Stimulated activated CD8-positive, alpha-beta memory T cell treated with anti-CD3 and anti-CD28 coated beads, Interleukin-12 subunit alpha, Interleukin-12 subunit beta, amount 100 ng/mL, for 4 hours (primary cell): ENCODE measurements around the gene PGD.
A peak's percentile ranks its signal among the peaks of the same experiment; 100 is the strongest.
"Not testable (repeated sequence)": the region's sequence is repeated elsewhere in the genome, so short reads cannot be mapped to it uniquely, and the experiment has no call there.

ENCODE experiments used
- DNase-seq: peaks from one replicate; pipeline ENCODE4 v3.0.0-alpha.2; 2020; ENCODE audit warnings: low read depth

The PGD gene

GRCh38 chr1:10398734-10399443, at the start of gene PGD:
TSS of gene PGD (plus strand) at chr1:10399064. CDS start at chr1:10399118, 54 bp downstream.
- peak; percentile 95 for DNase-seq

GRCh38 chr1:10353282-10353681, 45.6 kb upstream of the PGD start:
- DNase-seq: no peak

DNA sequence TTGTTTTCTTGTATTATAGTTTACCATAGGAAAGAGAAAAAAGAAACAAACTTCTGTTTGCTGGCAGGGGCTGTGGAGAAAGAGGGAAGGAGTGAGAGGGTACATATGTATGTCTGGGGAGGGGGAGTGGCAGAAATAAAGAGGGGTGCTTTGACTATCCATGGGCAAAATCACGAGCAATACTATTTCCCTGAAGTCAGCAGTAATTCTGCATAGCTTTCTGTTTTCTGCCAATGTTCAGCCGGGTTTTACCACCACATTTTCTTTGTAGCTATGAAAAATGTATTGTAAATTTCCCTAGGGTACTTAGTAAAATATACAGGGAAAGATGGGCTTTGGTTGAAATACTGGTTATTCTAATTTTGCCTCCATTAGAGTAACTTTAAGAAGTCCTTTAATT, 45.2 kb upstream of the PGD start:
- DNase-seq: no peak

DNA sequence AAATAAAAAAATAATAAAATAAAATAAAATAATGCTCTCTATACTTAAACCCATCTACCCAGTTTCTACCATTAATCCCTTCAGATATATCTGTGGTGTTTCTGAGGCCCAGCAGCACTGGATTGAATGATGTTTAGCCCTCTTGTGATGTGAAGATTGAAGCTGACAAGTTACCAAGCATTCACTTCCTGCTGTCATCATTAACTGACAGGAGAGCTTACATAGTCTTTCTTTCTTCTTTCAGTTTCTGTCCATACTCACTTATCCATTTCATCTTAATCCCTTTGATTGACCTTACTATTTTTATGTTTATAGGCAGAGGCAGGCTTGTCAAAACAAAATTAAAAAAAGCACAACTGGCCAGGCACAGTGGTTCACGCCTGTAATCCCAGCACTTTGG, 38.8 kb upstream of the PGD start:
- DNase-seq: no peak

- DNase-seq: no peak
Observed at GRCh38 chr1:10361515-10361914, 37.3 kb upstream of the PGD start.

GRCh38 chr1:10368194-10368593, 30.7 kb upstream of the PGD start:
- DNase-seq: no peak

GRCh38 chr1:10374442-10374860, 24.4 kb upstream of the PGD start:
- no peak for DNase-seq

- DNase-seq: not testable (repeated sequence)
Observed at GRCh38 chr1:10377365-10378029, 21.4 kb upstream of the PGD start.

DNA sequence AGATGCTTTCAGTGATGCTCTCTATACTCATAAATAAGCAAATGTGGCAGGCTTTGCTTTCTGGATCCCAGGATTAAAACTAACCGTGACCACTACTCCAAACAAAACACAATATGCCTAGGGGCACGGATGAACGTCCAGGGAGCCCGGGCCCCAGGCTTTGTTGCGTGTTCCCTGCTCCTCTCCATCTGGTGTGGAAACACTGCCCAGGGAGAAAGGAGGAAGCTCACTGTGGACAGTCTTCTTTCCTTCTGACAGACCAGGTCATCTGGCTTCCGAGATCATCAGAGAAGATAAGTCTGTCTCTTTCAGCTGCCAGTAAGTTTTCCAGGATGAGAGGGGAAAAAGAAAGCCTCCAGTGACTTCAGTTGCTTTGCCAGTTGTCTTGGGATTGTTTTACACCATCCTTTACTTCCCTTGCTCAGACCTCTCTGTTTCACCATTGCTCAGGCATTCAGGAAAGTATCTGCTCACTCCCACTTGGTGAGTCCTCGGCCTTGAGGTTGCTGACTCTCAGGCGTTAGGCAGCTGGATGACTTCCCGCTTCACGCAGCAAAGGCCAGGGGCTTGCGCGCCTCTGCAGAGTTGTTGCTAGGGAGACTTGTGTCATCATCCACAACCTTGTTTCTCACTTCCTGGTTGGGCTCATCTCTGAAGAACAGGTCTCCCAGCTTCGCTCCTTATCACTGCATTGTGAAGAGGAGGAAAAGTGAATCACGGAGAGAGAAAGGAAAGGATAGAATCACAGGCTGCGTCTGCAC, 20.6 kb upstream of the PGD start:
- DNase-seq: no peak

DNA sequence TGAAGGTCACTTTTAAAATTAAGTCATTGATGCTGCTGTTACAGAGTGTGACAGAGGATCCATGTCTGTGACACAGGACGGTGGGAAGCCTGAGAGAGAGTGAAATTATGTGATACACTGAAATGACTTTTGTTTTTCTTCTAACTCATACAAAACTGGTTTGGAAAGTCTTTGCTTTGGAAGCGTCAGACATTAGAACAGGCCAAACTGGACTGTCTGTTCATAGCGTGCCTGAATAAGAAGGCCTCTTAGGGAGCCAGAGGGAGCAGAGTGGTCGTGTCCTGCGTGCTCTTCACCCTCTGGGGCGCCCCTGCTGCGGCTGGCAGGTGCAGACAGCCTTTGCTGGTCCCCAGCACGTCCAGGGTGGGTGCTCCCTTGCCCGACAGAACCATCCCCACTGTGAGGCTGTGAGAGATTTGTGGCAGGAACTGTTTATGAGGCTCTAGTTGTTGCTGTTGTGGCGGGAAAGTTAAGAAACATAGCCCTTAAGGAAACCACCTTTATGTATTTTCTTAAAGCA, 19.7 kb upstream of the PGD start:
- DNase-seq: no peak

DNA sequence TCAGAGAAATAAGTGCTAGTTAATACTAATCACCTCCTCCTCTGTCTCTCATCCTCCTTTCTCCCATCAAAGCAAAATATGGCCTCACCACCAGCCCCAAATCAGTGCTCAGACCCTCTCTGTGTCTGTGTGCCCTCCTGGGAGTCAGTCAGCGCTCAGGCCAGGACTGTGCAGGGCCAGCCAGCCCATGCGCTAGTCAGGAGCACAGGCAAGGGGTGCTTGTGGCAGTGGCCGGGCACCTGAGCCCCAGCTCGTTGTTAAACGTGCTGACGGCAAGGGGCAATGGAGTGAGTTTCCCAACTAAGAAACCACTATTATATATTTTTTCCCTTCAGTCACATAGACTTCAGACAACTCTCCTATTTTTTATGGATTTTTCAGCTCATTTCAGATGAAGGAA, 19.2 kb upstream of the PGD start:
- DNase-seq: no peak

DNA sequence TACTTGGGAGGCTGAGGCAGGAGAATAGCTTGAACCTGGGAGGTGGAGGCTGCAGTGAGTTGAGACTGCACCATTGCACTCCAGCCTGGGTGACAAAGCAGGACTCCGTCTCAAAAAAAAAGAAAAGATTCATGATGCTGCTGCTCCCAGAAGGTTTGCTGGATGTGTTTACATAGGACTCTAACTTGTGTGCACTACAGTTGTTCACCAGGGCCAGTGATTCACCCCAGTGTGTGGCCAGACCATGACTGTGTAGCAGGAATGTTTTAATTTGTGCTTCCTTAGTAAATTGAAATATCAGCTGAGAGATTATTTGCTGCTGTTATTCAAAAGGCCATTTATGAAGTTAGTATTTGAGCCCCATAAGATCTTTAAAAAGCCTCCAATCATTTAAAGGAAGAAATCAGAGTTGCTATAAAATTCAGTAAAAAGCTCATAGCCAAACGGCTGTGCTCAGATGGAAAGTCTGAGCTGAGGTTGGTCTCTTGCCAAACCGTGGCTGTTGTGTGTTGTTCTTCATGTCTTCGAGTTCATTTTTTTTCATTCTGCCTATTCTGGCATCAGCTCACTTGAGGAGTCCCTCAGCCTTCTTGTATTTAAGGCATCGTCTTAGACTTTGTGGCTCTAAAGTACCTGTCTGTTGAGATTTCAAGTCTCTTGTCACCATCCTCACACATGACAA, 18.1 kb upstream of the PGD start:
- no peak for DNase-seq

DNA sequence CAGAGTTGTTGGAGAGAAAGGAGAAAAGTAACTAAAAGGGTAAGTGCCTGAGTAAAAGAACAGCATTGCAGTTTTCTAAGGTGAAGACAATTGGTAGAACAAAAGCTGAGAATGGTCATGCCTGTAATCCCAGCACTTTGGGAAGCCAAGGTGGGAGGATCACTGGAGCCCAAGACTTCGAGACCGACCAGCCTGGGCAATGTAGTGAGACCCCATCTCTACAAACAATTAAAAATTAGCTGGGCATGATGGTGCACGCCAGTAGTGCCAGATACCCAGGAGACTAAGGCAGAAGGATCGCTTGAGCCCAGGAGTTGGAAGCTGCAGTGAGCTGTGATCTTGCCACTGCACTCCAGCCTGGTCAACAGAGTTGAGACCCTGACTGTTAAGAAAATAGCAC, 15.2 kb upstream of the PGD start:
- no peak for DNase-seq

GRCh38 chr1:10384219-10384618, 14.6 kb upstream of the PGD start:
- DNase-seq: no peak

- DNase-seq: no peak
Observed at GRCh38 chr1:10386761-10387676, 11.8 kb upstream of the PGD start.

GRCh38 chr1:10387677-10388386, 11.0 kb upstream of the PGD start:
- DNase-seq: no peak

GRCh38 chr1:10388387-10388715, 10.5 kb upstream of the PGD start:
- DNase-seq: no peak

DNA sequence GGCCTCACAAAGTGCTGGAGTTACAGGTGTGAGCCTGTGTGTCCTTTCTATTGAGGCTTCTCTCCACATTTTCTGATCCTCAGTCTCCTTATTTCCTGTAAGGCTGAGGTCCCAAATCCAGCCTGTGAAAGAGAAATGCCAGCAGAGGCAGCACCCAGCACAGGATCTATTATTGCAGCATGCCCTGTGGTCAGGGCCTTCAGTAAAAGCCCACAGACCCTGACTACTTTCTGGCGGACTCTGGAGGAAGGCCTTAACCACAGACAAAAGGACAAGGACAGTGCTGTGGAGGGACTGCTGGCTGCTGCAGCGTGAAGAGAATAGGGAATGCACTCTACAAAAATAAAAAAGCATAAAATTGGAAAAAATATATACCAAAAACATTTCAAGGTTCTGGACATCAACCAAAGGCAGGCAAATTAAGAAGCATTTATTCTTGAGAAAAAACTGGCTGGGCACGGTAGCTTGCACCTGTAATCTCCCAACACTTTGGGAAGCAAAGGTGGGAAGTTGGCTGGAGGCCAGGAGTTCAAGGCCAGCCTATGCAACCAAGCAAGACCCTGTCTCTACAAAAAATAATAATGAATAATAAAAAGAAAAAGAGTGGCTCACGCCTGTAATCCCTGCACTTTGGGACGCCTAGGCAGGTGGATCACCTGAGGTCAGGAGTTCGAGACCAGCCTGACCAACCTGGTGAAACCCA, 9.4 kb upstream of the PGD start:
- DNase-seq: no peak

DNA sequence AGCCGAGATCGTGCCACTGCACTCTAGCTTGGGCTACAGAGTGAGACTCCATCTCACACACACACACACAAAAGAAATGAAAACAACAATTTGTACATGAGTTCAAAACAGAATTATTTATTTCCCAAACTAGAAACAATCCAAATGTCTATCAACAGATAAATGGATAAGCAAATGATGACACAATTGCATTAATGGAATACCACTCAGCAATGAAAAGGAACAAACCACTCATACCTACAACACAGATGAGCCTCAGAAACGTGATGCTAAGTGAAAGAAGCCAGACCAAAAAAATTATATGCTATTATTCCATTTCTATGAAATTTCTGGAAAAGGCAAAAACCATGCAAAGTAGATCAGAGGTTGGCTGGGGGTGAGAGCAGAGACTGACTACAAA, 2.0 kb upstream of the PGD start:
- no peak for DNase-seq

DNA sequence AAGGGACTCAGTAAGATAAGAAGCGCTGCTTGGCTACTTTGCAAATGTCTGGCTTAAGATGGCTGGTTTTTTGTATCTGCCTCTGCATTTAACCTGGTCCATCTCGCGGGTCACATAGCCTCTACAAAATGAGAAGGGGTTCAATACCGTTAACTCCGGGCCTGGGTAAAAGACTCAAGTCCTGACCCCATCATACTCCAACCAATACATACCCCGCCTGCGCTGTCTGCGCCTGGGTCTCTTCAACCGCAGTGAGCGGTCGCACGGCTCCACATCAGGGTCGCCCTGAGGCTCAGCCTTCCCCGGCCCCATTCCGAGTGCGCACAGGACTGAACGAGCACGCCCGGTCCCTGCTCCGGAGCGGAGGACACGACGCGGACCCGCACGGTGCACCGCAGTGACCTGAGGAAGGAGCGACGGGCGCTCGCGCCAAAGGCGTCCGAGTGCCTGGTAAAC, 558 bp upstream of the PGD start:
- no peak for DNase-seq
